ENCODE measurements around the gene TTC22.
A peak's percentile ranks its signal among the peaks of the same experiment; 100 is the strongest.
"Not testable (repeated sequence)": the region's sequence is repeated elsewhere in the genome, so short reads cannot be mapped to it uniquely, and the experiment has no call there.

TTC22 gene

DNA sequence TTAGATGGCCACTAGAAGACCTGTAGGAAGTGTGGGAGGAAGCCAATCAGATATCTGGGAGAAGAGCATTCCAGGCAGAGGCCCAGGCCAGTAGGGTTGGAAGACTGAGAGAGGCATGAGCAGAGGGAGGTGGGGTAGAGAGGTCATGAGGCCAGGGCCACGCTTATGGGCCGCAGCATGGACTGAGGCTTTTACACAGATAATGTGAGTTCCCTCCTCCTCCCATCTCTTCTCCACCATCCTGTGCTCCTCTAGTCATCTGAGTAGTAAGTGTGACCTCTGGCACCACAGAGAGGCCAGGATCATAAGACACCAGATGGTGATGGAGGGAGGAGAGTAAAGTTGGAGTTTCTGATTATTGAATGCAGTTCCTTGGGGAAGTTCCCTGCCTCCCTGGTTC, 17.1 kb downstream of the TTC22 start:
- peaks cover 2% of the 10 kb centered on the region for H3K36me3 ChIP-seq (ENCODE audit: control insufficient read depth, insufficient read depth, low read length)
- H3K9ac ChIP-seq (ENCODE audit: low read length), result no peak overlapping the region
- no peaks in the 10 kb centered on the region for H3K4me1 ChIP-seq (ENCODE audit: control insufficient read depth, insufficient read depth, low read length)
- no peak overlapping the region for H3K4me3 ChIP-seq (ENCODE audit: low read length)
- no peaks in the 10 kb centered on the region for H3K27me3 ChIP-seq (ENCODE audit: control insufficient read depth, insufficient read depth, low read length)
- H3K27ac ChIP-seq (ENCODE audit: low read depth, low read length), result no peak overlapping the region

DNA sequence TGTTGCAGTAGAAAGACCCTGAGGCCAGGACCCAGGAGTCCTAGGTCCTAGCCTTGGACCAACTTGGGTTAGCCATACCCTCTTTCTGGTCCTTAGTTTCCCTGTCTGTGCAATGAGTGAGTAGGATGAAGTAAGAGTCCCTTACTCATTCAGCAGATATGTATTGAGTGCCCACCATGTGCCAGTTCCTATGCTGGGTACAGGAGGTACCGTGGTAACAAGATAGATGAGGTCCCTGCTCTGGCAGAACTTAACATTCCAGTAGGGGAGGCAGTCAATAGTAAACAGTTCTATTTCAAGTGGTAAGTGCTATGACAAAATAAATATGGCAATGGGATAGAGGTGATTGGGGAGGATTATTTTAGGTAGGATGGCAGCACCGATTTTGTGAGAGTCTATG, 18.5 kb downstream of the TTC22 start:
- peaks cover 2% of the 10 kb centered on the region for H3K36me3 ChIP-seq (ENCODE audit: control insufficient read depth, insufficient read depth, low read length)
- no peak overlapping the region for H3K27ac ChIP-seq (ENCODE audit: low read depth, low read length)
- H3K4me3 ChIP-seq (ENCODE audit: low read length), result no peak overlapping the region
- H3K4me1 ChIP-seq (ENCODE audit: control insufficient read depth, insufficient read depth, low read length), result no peaks in the 10 kb centered on the region
- no peaks in the 10 kb centered on the region for H3K27me3 ChIP-seq (ENCODE audit: control insufficient read depth, insufficient read depth, low read length)
- no peak overlapping the region for H3K9ac ChIP-seq (ENCODE audit: low read length)

DNA sequence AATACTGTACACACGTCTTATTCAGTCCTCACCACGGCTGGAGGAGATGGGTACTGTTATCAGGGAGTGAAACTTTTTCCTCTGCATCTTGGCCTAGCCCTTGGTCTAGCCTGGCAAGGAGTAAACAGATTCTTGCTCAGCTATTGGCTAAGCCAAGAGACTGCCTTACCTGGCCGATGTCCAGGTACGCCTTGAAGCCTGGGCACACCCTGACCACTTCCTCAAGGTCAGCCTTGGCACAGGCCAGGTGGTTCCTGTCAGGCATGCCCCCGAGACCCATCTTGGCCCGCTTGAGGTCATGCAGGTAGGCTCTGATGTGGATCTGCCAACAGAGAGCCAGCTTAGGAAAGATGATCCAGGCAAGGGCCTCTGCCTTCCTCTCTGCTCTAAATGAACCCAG, 19.0 kb downstream of the TTC22 start:
- H3K27ac ChIP-seq (ENCODE audit: low read depth, low read length), result no peak overlapping the region
- H3K9ac ChIP-seq (ENCODE audit: low read length), result no peak overlapping the region
- peaks cover 2% of the 10 kb centered on the region for H3K4me1 ChIP-seq (ENCODE audit: control insufficient read depth, insufficient read depth, low read length)
- no peaks in the 10 kb centered on the region for H3K27me3 ChIP-seq (ENCODE audit: control insufficient read depth, insufficient read depth, low read length)
- no peak overlapping the region for H3K4me3 ChIP-seq (ENCODE audit: low read length)
- peaks cover 2% of the 10 kb centered on the region for H3K36me3 ChIP-seq (ENCODE audit: control insufficient read depth, insufficient read depth, low read length)

DNA sequence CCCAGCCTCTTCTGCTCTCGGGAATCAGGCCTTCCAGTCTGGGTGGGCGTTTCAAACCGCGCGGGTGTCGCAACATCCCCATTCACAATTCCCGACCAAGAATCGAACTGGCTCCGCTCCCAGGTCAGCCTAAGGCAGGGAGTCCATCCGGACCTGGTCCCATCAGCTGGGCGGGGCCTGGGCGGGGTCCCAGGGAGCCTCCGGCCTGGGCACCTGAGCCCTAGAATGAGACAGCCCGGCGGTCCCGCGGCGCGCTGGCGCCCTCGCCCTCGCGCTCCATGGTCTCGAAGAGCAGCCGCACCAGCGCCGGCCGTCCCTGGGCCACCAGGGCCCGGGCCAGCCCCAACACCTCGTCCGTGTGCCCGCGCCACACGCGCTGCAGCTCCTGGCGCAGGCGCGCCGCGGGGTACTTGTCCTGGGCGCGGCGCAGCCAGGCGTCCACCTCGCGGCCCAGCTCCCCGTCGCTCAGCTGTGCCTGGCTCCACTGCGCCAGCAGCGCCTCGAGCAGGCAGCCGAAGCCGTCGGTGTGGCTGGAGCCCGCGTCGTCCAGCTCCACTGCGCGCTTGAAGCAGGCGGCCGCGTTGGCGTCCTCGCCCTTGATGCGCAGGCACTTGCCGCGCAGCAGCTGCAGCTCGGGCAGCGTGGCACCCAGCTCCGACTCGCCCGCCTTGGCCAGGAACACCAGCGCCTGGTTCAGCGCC, 19.9 kb downstream of the TTC22 start:
- Histone ChIP-seq H3K36me3 (ENCODE audit: control insufficient read depth, insufficient read depth, low read length) (peaks cover 2% of the 10 kb centered on the region), H3K4me1 (ENCODE audit: control insufficient read depth, insufficient read depth, low read length) (peaks cover 7% of the 10 kb centered on the region), H3K9ac (ENCODE audit: low read length) (no peak overlapping the region), H3K27ac (ENCODE audit: low read depth, low read length) (no peak overlapping the region), H3K4me3 (ENCODE audit: low read length) (no peak overlapping the region), H3K27me3 (ENCODE audit: control insufficient read depth, insufficient read depth, low read length) (no peaks in the 10 kb centered on the region)

DNA sequence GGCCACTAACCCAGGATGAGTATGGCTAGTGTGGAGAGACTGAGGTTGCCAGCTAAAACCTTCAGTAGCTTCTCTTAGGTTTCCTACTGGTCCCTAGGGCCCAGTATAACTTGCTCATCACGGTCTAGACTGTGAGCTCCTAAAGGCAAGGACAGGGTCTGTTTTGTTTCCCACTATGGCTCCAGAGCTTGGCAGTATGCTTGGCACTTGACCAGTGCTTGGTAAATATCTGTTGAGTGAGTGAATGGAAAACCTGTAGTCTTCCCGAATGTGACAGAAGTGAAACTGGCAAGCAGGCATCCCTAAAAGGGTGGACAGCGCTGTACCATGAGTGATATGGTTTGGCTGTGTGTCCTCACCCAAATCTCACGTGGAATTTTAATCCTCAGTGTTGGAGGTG, 23.7 kb downstream of the TTC22 start:
- H3K9ac ChIP-seq (ENCODE audit: low read length), result no peak overlapping the region
- H3K27me3 ChIP-seq (ENCODE audit: control insufficient read depth, insufficient read depth, low read length), result no peaks in the 10 kb centered on the region
- H3K36me3 ChIP-seq (ENCODE audit: control insufficient read depth, insufficient read depth, low read length), result peaks cover 2% of the 10 kb centered on the region
- H3K4me1 ChIP-seq (ENCODE audit: control insufficient read depth, insufficient read depth, low read length), result peaks cover 7% of the 10 kb centered on the region
- H3K4me3 ChIP-seq (ENCODE audit: low read length), result no peak overlapping the region
- H3K27ac ChIP-seq (ENCODE audit: low read depth, low read length), result peak overlapping the region; percentile 68

DNA sequence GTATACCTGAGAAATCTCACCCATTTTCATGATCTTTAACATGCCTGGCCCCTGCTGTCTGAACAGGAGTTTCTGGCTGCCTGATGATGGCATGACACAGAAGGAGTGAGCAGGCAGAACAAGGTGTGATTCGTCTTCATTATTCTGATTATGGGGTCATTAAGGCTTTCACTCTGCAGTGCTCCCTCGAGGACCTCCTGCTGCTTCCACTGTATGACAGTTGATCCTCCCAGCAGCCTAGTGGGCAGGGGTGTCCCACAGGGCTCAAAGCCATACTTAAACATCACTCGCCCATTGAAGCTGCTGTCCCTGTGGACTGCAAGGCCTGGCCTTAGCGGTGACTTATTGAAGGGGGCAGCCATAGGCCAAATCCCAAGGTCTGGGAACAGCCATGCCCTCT, 24.1 kb downstream of the TTC22 start:
- H3K27ac ChIP-seq (ENCODE audit: low read depth, low read length), result peak overlapping the region; percentile 68
- H3K4me1 ChIP-seq (ENCODE audit: control insufficient read depth, insufficient read depth, low read length), result peaks cover 7% of the 10 kb centered on the region
- H3K27me3 ChIP-seq (ENCODE audit: control insufficient read depth, insufficient read depth, low read length), result no peaks in the 10 kb centered on the region
- H3K4me3 ChIP-seq (ENCODE audit: low read length), result no peak overlapping the region
- no peak overlapping the region for H3K9ac ChIP-seq (ENCODE audit: low read length)
- H3K36me3 ChIP-seq (ENCODE audit: control insufficient read depth, insufficient read depth, low read length), result peaks cover 2% of the 10 kb centered on the region

GRCh38 chr1:54775828-54776721, 25.0 kb downstream of the TTC22 start:
- H3K36me3 ChIP-seq (ENCODE audit: control insufficient read depth, insufficient read depth, low read length); H3K9ac ChIP-seq (ENCODE audit: low read length); H3K4me3 ChIP-seq (ENCODE audit: low read length); H3K4me1 ChIP-seq (ENCODE audit: control insufficient read depth, insufficient read depth, low read length); H3K27me3 ChIP-seq (ENCODE audit: control insufficient read depth, insufficient read depth, low read length): not testable (repeated sequence)
- H3K27ac ChIP-seq (ENCODE audit: low read depth, low read length), result peak overlapping the region; percentile 68

DNA sequence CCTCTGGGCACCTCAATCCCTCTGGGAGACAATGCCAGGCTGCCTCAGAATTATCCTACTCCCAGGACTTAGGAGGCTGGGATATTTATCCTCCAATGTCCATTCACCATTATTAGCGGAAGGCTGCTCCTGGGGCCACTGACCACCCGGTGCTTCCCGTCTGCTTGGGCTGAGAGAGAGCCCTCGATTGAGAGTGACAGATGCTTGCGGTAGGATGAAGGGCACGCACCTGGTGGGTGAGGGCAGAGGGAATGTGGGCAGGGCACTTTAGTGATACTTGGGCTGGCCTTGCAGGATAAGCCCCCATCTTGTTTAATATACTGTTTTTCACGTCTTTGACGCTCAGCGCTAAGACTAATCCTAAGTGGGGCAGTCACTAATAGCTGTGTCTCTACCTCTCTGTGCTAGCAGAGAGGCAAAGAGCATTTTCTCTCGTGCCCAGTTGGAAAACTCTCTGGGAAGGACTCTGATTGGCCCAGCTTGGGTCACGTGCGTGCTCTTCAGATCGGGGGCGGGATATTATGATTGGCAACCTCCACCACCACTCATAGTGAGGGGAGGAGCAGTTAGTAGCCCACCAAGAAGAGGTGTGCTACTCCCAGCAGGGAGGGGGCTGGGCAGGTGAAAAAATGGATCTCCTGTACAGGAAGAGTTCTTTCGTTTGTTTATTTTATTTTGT, 26.2 kb downstream of the TTC22 start:
- Histone ChIP-seq H3K4me1 (ENCODE audit: control insufficient read depth, insufficient read depth, low read length) (peaks cover 7% of the 10 kb centered on the region), H3K9ac (ENCODE audit: low read length) (no peak overlapping the region), H3K4me3 (ENCODE audit: low read length) (no peak overlapping the region), H3K27ac (ENCODE audit: low read depth, low read length) (no peak overlapping the region), H3K36me3 (ENCODE audit: control insufficient read depth, insufficient read depth, low read length) (no peaks in the 10 kb centered on the region), H3K27me3 (ENCODE audit: control insufficient read depth, insufficient read depth, low read length) (no peaks in the 10 kb centered on the region)

DNA sequence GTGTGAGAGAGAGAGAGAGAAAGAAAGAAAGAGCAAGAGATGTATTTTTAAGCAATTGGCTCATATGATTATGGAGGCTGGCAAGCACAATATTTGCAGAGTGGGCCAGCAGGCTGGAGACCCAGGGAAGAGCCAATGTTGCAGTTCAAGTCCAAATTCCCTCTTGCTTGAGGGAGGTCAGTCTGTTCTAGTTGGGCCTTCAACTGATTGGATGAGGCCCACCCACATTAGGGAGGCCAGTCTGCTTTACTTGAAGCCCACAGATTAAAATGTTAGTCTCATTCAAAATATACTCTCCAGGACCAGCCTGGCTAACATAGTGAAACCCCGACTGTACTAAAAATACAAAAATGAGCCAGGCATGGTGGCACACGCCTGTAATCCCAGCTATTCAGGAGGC, 28.2 kb downstream of the TTC22 start:
- Histone ChIP-seq H3K4me3 (ENCODE audit: low read length) (no peak overlapping the region), H3K27ac (ENCODE audit: low read depth, low read length) (no peak overlapping the region), H3K27me3 (ENCODE audit: control insufficient read depth, insufficient read depth, low read length) (no peaks in the 10 kb centered on the region), H3K4me1 (ENCODE audit: control insufficient read depth, insufficient read depth, low read length) (peaks cover 7% of the 10 kb centered on the region), H3K36me3 (ENCODE audit: control insufficient read depth, insufficient read depth, low read length) (no peaks in the 10 kb centered on the region), H3K9ac (ENCODE audit: low read length) (no peak overlapping the region)

- no peaks in the 10 kb centered on the region for H3K36me3 ChIP-seq (ENCODE audit: control insufficient read depth, insufficient read depth, low read length)
- H3K27me3 ChIP-seq (ENCODE audit: control insufficient read depth, insufficient read depth, low read length), result no peaks in the 10 kb centered on the region
- no peak overlapping the region for H3K9ac ChIP-seq (ENCODE audit: low read length)
- no peak overlapping the region for H3K27ac ChIP-seq (ENCODE audit: low read depth, low read length)
- no peak overlapping the region for H3K4me3 ChIP-seq (ENCODE audit: low read length)
- H3K4me1 ChIP-seq (ENCODE audit: control insufficient read depth, insufficient read depth, low read length), result peaks cover 7% of the 10 kb centered on the region
Measured at GRCh38 chr1:54768093-54768492, 33.0 kb downstream of the TTC22 start.

DNA sequence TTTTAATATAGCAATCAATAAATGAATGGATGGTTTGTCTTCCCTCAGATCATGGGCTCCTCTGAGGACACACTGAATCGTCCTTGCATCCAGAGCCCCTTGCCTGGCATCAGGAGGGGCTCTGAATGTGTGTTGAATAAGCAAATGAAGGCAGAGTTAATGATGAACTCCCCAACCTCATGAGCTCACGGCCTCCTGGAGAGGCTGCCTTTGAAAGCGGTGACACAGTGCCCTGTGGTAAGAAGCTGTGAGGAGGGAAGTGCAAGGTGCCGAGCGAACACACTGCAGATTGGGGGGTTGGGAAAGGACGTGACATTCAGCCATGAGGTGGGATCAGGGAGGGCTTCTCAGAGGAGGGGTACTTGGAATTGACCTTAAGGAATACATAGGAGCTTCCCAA, 33.6 kb downstream of the TTC22 start:
- no peak overlapping the region for H3K9ac ChIP-seq (ENCODE audit: low read length)
- H3K27me3 ChIP-seq (ENCODE audit: control insufficient read depth, insufficient read depth, low read length), result no peaks in the 10 kb centered on the region
- peaks cover 7% of the 10 kb centered on the region for H3K4me1 ChIP-seq (ENCODE audit: control insufficient read depth, insufficient read depth, low read length)
- no peaks in the 10 kb centered on the region for H3K36me3 ChIP-seq (ENCODE audit: control insufficient read depth, insufficient read depth, low read length)
- no peak overlapping the region for H3K27ac ChIP-seq (ENCODE audit: low read depth, low read length)
- H3K4me3 ChIP-seq (ENCODE audit: low read length), result no peak overlapping the region

DNA sequence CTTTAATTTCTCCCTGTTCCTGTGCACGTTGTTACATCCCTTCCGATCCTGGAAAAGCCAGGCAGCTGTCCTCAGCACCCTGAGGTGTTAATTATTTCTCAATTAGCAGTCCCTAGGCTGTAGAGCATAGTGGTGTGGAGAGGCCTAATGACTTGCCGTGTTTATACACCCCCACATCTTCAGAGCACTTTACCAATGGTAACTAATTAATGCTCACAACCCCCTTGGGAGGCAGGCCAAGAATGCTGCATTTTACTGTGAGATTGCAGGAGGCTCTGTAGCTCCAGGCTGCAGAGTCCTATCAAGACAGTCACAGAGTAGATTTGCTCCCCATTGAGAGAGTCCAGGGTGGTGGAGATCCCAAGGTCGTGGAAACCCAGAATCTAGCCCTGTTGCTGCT, 34.4 kb downstream of the TTC22 start:
- H3K27me3 ChIP-seq (ENCODE audit: control insufficient read depth, insufficient read depth, low read length), result no peaks in the 10 kb centered on the region
- no peak overlapping the region for H3K4me3 ChIP-seq (ENCODE audit: low read length)
- no peak overlapping the region for H3K27ac ChIP-seq (ENCODE audit: low read depth, low read length)
- no peaks in the 10 kb centered on the region for H3K36me3 ChIP-seq (ENCODE audit: control insufficient read depth, insufficient read depth, low read length)
- peaks cover 7% of the 10 kb centered on the region for H3K4me1 ChIP-seq (ENCODE audit: control insufficient read depth, insufficient read depth, low read length)
- no peak overlapping the region for H3K9ac ChIP-seq (ENCODE audit: low read length)

All from rectal smooth muscle tissue (tissue), 1 donor.